Measurements from ENCODE around the gene CDSN. TPM values are rescaled to one million over a fixed set of nuclear protein-coding genes. Genes with fewer than 3 reads are reported as not detected.
"Not testable (repeated sequence)": the region's sequence is repeated elsewhere in the genome, so short reads cannot be mapped to it uniquely, and the experiment has no call there.

CDSN gene
- total and polyA plus RNA-seq, 10 donors = not detected

DNA sequence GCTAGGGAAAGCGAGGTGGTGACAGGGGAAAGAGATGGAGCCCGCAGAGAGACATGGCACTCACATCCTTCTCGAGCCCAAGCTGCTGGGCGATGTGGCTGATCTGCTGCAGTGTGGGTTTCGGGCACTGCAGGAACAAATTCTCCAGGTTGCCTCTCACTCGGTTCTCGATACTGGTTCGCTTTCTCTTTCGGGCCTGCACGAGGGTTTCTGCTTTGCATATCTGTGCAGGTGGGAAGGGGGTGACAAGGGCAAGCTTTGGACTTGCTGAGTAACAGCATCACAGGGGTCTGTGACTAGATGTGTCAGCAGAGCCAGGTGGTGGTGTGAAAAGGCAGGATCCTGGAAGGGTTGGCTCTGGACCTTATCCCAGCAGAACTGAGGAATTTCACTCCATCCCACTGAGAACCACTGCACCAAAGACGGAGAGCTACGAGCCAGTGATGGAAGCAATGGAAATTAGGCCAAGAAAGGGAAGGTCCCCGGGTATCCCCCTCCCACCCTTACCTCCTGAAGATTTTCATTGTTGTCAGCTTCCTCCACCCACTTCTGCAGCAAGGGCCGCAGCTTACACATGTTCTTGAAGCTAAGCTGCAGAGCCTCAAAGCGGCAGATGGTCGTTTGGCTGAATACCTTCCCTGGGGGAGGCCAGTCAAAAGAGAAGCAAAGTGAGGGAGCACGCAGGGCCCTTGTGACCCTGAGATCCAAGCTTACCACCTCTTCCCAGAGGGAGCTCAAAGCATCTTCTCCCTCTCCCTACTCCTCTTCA, 45.0 kb upstream of the CDSN start:
- 71 to 86% (median 73%) methylated on average over 16 to 17 of the region's 17 CpGs for WGBS, 5 donors
- H3K4me3 ChIP-seq; DNase-seq; H3K27me3 ChIP-seq (replicated peaks in 1 of 7); H3K9me3 ChIP-seq; intact Hi-C loops (cut with DNase I; ENCODE audit: low total_unique reads); H3K4me1 ChIP-seq: not testable (repeated sequence)
- H3K36me3 ChIP-seq = peaks cover 0 to 22% (median 0%) of the 10 kb centered on the region in 6 donors
- peak in 1 of 3 donors; percentile 64 for TF ChIP-seq POLR2AphosphoS5 (IDR thresholded peaks at IDR 0.05)
- H3K27ac ChIP-seq = peak overlapping the region in 3 of 8 donors; percentile 24 to 57 (median 54)

DNA sequence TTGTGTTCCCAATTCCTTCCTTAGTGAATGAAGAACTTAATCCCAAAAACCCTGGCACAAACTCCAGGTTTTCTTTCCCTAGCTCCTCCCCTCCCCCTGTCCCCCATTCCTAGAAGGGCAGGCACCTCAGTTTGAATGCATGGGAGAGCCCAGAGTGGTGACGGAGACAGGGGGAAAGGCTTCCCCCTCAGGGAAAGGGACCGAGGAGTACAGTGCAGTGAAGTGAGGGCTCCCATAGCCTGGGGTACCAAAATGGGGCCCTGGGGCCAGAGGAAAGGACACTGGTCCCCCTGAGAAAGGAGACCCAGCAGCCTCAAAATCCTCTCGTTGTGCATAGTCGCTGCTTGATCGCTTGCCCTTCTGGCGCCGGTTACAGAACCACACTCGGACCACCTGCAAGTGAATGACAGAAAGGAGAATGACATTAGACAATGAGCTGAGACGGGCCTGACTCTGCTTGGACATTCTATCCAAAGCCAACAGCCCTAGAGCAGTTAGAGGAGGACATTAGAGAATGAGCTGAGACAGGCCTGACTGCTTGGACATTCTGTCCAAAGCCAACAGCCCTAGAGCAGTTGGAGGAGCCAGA, 44.3 kb upstream of the CDSN start:
- H3K27me3 ChIP-seq (replicated peaks in 1 of 7); intact Hi-C loops (cut with DNase I; ENCODE audit: low total_unique reads); H3K9me3 ChIP-seq; H3K4me3 ChIP-seq: not testable (repeated sequence)
- WGBS, 5 donors = 85 to 95% (median 93%) methylated on average over 7 of the region's 9 CpGs
- Histone ChIP-seq H3K27ac (peak overlapping the region in 3 of 8 donors; percentile 24 to 54 (median 48)), H3K36me3 (peaks cover 0 to 22% (median 0%) of the 10 kb centered on the region in 6 donors), H3K4me1 (peaks cover 0 to 12% (median 5%) of the 10 kb centered on the region in 6 donors)
- peak; percentile 14 for DNase-seq

DNA sequence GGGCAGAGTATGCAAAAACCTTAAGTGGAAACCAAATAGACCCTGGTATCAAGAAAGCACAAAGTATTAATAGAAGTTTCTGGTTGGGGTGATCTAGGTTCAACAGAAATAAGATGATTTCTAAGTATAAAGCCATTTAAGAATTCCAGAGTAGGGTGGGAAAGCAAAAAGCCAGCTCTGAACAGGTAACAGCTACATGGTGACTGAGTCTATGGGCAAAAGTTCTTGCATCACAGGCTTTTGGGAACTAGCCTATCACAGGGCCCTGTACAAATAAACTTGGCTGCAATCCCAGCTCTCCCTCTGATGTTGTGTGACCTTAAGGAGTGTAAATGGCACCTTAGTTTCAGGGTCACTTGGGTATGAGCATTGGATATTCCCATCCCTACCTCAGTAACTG, 43.7 kb upstream of the CDSN start:
- DNase-seq = no peak
- peaks cover 4 to 18% (median 12%) of the 10 kb centered on the region in 6 donors for H3K4me1 ChIP-seq
- H3K27ac ChIP-seq = no peak overlapping the region
- H3K36me3 ChIP-seq = peaks cover 0 to 22% (median 0%) of the 10 kb centered on the region in 6 donors
- TF ChIP-seq, protein P1, sequence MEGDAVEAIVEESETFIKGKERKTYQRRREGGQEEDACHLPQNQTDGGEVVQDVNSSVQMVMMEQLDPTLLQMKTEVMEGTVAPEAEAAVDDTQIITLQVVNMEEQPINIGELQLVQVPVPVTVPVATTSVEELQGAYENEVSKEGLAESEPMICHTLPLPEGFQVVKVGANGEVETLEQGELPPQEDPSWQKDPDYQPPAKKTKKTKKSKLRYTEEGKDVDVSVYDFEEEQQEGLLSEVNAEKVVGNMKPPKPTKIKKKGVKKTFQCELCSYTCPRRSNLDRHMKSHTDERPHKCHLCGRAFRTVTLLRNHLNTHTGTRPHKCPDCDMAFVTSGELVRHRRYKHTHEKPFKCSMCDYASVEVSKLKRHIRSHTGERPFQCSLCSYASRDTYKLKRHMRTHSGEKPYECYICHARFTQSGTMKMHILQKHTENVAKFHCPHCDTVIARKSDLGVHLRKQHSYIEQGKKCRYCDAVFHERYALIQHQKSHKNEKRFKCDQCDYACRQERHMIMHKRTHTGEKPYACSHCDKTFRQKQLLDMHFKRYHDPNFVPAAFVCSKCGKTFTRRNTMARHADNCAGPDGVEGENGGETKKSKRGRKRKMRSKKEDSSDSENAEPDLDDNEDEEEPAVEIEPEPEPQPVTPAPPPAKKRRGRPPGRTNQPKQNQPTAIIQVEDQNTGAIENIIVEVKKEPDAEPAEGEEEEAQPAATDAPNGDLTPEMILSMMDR (IDR thresholded peaks at IDR 0.05 in 8 of 11, conservative IDR thresholded peaks at IDR 0.05 in 3 of 11) = no peak
- no peak for TF ChIP-seq POLR2A (IDR thresholded peaks at IDR 0.05)
- no peak for TF ChIP-seq POLR2AphosphoS5 (IDR thresholded peaks at IDR 0.05)
- H3K27me3 ChIP-seq (replicated peaks in 1 of 7) = no peaks in the 10 kb centered on the region
- intact Hi-C loops (cut with DNase I; ENCODE audit: low total_unique reads) = no loop called here
- no peak overlapping the region for H3K4me3 ChIP-seq
- H3K9me3 ChIP-seq = no peaks in the 10 kb centered on the region

DNA sequence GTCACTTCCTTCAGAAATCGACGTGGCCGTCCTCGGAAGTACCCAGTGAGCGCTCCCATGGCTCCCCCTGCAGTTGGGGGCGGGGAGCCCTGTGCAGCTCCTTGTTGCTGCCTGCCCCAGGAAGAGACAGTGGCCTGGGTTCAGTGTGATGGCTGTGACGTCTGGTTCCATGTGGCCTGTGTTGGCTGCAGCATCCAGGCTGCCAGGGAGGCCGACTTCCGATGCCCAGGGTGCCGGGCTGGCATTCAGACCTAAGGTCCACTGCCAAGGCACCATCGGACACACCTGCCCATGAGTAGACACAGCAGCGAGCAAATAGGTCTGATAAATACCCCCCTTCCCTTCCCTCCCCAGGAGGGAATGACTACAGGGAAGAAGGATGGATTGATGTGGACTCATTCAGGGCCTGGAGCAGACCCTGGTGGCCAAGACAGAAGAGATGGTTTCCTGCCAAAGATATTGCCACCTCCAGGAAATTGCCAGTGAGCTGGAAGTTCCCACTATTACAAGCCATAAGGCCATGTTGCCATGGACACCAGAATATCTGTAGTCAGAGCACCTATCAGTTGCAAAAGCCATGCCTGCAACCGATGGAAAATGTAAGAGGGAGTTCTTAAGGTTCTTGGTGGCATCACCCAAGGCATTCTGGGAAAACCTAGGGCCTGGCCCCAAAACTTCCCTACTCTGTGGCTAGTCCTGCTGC, 42.4 kb upstream of the CDSN start:
- peak; percentile 9 for DNase-seq
- intact Hi-C loops (cut with DNase I; ENCODE audit: low total_unique reads) = no loop called here
- Histone ChIP-seq H3K27ac (no peak overlapping the region), H3K36me3 (peaks cover 0 to 22% (median 0%) of the 10 kb centered on the region in 6 donors), H3K27me3 (replicated peaks in 1 of 7) (no peaks in the 10 kb centered on the region), H3K4me1 (peaks cover 6 to 26% (median 17%) of the 10 kb centered on the region in 6 donors), H3K4me3 (no peak overlapping the region), H3K9me3 (no peaks in the 10 kb centered on the region)
- 87 to 94% (median 89%) methylated on average over 6 to 13 of the region's 13 CpGs for WGBS, 5 donors
- TF ChIP-seq POLR2AphosphoS5 (IDR thresholded peaks at IDR 0.05) = no peak
- TF ChIP-seq, protein P1 (IDR thresholded peaks at IDR 0.05 in 8 of 11, conservative IDR thresholded peaks at IDR 0.05 in 3 of 11) = no peak
- TF ChIP-seq POLR2A (IDR thresholded peaks at IDR 0.05) = no peak
